NCI-H1417 treated with DMSO at 0.1 percent for 48 hours (cell line): Measurements from ENCODE around the gene MAP2.

ENCODE experiments used
- DNase-seq: peaks from one replicate; lab custom pipeline; 2025; lab: John Stamatoyannopoulos, UW

Gene MAP2

GRCh38 chr2:209719034-209719433 lies 295.2 kb downstream of the MAP2 start:
- DNase-seq = no peak

GRCh38 chr2:209721497-209721896 lies 297.6 kb downstream of the MAP2 start:
- no peak for DNase-seq

- DNase-seq = no peak
Measured at GRCh38 chr2:209726311-209726710, 302.5 kb downstream of the MAP2 start.

GRCh38 chr2:209727077-209727476 lies 303.2 kb downstream of the MAP2 start:
- no peak for DNase-seq

GRCh38 chr2:209734805-209735204 lies 311.0 kb downstream of the MAP2 start:
- DNase-seq = no peak

GRCh38 chr2:209741953-209742352 lies 318.1 kb downstream of the MAP2 start:
- no peak for DNase-seq

GRCh38 chr2:209753020-209753419 lies 329.2 kb downstream of the MAP2 start:
- DNase-seq = no peak

GRCh38 chr2:209757163-209757562 lies 333.3 kb downstream of the MAP2 start:
- DNase-seq = no peak

GRCh38 chr2:209761566-209761965 lies 337.7 kb downstream of the MAP2 start:
- DNase-seq = no peak

GRCh38 chr2:209762563-209762962 lies 338.7 kb downstream of the MAP2 start:
- DNase-seq = no peak

- DNase-seq = no peak
Measured at GRCh38 chr2:209763106-209763505, 339.3 kb downstream of the MAP2 start.

- no peak for DNase-seq
Measured at GRCh38 chr2:209766613-209767012, 342.8 kb downstream of the MAP2 start.

GRCh38 chr2:209767316-209767715 lies 343.5 kb downstream of the MAP2 start:
- no peak for DNase-seq

GRCh38 chr2:209768557-209768956 lies 344.7 kb downstream of the MAP2 start:
- no peak for DNase-seq

GRCh38 chr2:209771474-209772289 lies 347.8 kb downstream of the MAP2 start, which contains the start of gene UNC80:
Gene UNC80, plus strand, starts transcription at chr2:209771832. Its CDS starts 241 bp downstream, at chr2:209772073.
- DNase-seq = peak; percentile 15

GRCh38 chr2:209772290-209772685 lies 348.4 kb downstream of the MAP2 start:
- peak; percentile 51 for DNase-seq

- peak; percentile 10 for DNase-seq
Measured at GRCh38 chr2:209773377-209773776, 349.5 kb downstream of the MAP2 start.
